Esophagus squamous epithelium (tissue), 4 donors: Measurements from ENCODE around the gene CST6.

Experiments
- POLR2A ChIP-seq, 4 donors: fragments of 450-650 bp; IDR thresholded peaks; one replicate each; pipeline ENCODE4 v1.6.1; 2017; ENCODE audit warnings: antibody characterized with exemption in 4 of 4, mild to moderate bottlenecking in 4 of 4, moderate library complexity in 3 of 4
- TF ChIP-seq, protein P1 (sequence below), 6 experiments: fragments of 450-650 bp in 4 of 6; fragments of 200-600 bp in 2 of 6; sonication (generic) in 2 of 6; IDR thresholded peaks; one replicate each; pipeline ENCODE4 v1.5.1; 2016 to 2019; ENCODE audit warnings: antibody characterized with exemption in 6 of 6, mild to moderate bottlenecking in 4 of 6, moderate library complexity in 4 of 6

DNA sequence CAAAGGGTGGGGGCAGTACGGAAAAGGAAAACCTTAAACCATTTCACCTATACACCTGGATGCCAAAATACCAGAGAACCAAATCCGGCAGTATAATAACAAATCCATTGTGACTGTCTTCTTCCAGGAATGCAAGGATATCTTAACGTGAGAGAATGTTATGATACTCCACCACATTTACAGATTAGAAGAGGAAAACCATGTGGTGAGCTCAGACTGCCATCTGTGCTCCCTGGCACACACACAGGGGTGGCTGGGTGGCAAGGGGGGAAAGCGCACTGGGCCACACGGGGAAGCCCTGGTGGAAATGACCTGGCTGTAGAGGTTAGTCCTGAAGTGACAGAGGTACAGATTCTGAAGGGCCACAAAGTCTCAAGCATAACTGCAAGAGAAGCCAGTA lies 19.8 kb upstream of the CST6 start:
- TF ChIP-seq, protein P1, sequence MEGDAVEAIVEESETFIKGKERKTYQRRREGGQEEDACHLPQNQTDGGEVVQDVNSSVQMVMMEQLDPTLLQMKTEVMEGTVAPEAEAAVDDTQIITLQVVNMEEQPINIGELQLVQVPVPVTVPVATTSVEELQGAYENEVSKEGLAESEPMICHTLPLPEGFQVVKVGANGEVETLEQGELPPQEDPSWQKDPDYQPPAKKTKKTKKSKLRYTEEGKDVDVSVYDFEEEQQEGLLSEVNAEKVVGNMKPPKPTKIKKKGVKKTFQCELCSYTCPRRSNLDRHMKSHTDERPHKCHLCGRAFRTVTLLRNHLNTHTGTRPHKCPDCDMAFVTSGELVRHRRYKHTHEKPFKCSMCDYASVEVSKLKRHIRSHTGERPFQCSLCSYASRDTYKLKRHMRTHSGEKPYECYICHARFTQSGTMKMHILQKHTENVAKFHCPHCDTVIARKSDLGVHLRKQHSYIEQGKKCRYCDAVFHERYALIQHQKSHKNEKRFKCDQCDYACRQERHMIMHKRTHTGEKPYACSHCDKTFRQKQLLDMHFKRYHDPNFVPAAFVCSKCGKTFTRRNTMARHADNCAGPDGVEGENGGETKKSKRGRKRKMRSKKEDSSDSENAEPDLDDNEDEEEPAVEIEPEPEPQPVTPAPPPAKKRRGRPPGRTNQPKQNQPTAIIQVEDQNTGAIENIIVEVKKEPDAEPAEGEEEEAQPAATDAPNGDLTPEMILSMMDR (IDR thresholded peaks at IDR 0.05): no peak
- TF ChIP-seq POLR2A (IDR thresholded peaks at IDR 0.05): no peak
